K562 (cell line): ENCODE measurements around the gene SLC4A11. TPM values are rescaled to one million over a fixed set of nuclear protein-coding genes. Genes with fewer than 3 reads are reported as not detected.
A peak's percentile ranks its signal among the peaks of the same experiment; 100 is the strongest.

ENCODE experiments used
- CHD2 ChIP-seq: IDR thresholded peaks from 2 replicates; pipeline ENCODE4 v1.6.1; 2011; ENCODE audit warnings: low read depth, low read length
- DIDO1 ChIP-seq: fragments of 450-650 bp; IDR thresholded peaks from 2 replicates; pipeline ENCODE4 v1.6.1; 2016; ENCODE audit warnings: low read depth, missing biosample characterization, missing genetic modification characterization
- EZH2 ChIP-seq: IDR thresholded peaks from 2 replicates; pipeline ENCODE4 v1.6.1; 2012; ENCODE audit warnings: low read depth, mild to moderate bottlenecking, inconsistent platforms, low read length, borderline replicate concordance
- HMGN3 ChIP-seq: IDR thresholded peaks from 2 replicates; pipeline ENCODE4 v1.6.1; 2011; ENCODE audit warnings: borderline replicate concordance, low read depth, mild to moderate bottlenecking, mixed read lengths, low read length; ENCODE audit not compliant: insufficient read length; ENCODE audit errors: extremely low read depth
- HOXB6 ChIP-seq: fragments of 250-450 bp; sonication (Bioruptor Pico); IDR thresholded peaks from 2 replicates; pipeline ENCODE4 v1.5.1; 2022; ENCODE audit warnings: mild to moderate bottlenecking, borderline replicate concordance
- MAFG ChIP-seq: fragments of 450-650 bp; conservative IDR thresholded peaks from 2 replicates; pipeline ENCODE4 v1.6.1; 2016; ENCODE audit warnings: missing genetic modification characterization, missing compliant biosample characterization
- MECOM ChIP-seq: fragments of 250-450 bp; sonication (Bioruptor Pico); IDR thresholded peaks from 2 replicates; pipeline ENCODE4 v1.8.0; 2022; ENCODE audit warnings: inconsistent platforms
- NFE2 ChIP-seq: IDR thresholded peaks from 2 replicates; pipeline ENCODE4 v1.6.1; 2014; ENCODE audit warnings: antibody characterized with exemption, low read depth
- NR2F6 ChIP-seq: fragments of 450-650 bp; formaldehyde crosslinking; IDR thresholded peaks from 2 replicates; pipeline ENCODE4 v1.4.0; 2020; ENCODE audit warnings: mild to moderate bottlenecking
- NR4A1 ChIP-seq, 2 experiments: fragments of 250-450 bp in 1 of 2; fragments of 450-650 bp in 1 of 2; sonication (Bioruptor Pico) in 1 of 2; IDR thresholded peaks; 2 replicates each; pipeline versions ENCODE4 v1.4.0 to v1.6.1; 2016 to 2020; ENCODE audit warnings: mild to moderate bottlenecking in 2 of 2, missing compliant biosample characterization in 1 of 2, missing genetic modification characterization in 1 of 2, moderate library complexity in 1 of 2
- NRF1 ChIP-seq, 2 experiments: fragments of 450-650 bp; IDR thresholded peaks in 1 of 2; conservative IDR thresholded peaks in 1 of 2; 2 replicates each; pipeline ENCODE4 v1.6.1; 2014; ENCODE audit warnings: mild to moderate bottlenecking in 2 of 2
- PHF8 ChIP-seq: fragments of 200-600 bp; sonication (generic); IDR thresholded peaks from 2 replicates; pipeline ENCODE4 v1.6.1; 2012; ENCODE audit warnings: mixed run types, mild to moderate bottlenecking, inconsistent platforms, low read length, moderate library complexity, borderline replicate concordance
- RNF2 ChIP-seq: sonication (generic); IDR thresholded peaks from 2 replicates; pipeline ENCODE4 v1.6.1; 2016
- SNRNP70 ChIP-seq: fragments of 200-400 bp; formaldehyde crosslinking; optimal IDR thresholded peaks from 2 replicates; pipeline ENCODE3; 2017; ENCODE audit warnings: low read depth, low read length
- SRSF7 ChIP-seq: fragments of 200-400 bp; formaldehyde crosslinking; optimal IDR thresholded peaks from 2 replicates; pipeline ENCODE3; 2017; ENCODE audit warnings: mild to moderate bottlenecking, low read depth, low read length
- TAF1 ChIP-seq: IDR thresholded peaks from 2 replicates; pipeline ENCODE4 v1.6.1; 2011; ENCODE audit warnings: mild to moderate bottlenecking, low read length, moderate library complexity; ENCODE audit not compliant: insufficient read depth, control insufficient read depth, severe bottlenecking; ENCODE audit errors: extremely low read depth
- ZC3H11A ChIP-seq: IDR thresholded peaks from 2 replicates; pipeline ENCODE4 v1.6.1; 2012; ENCODE audit warnings: low read depth, low read length, improper control_type of control experiment
- ZFP36 ChIP-seq: fragments of 150-350 bp; IDR thresholded peaks from 2 replicates; pipeline ENCODE4 v1.6.1; 2018; ENCODE audit warnings: low read length, low read depth; ENCODE audit not compliant: partially characterized antibody
- ZNF121 ChIP-seq: sonication (generic); formaldehyde crosslinking; conservative IDR thresholded peaks from 2 replicates; pipeline ENCODE4 v1.8.0; 2022; ENCODE audit warnings: missing genetic modification reagents
- ZNF133 ChIP-seq: fragments of 250-450 bp; sonication (Bioruptor Pico); IDR thresholded peaks from 2 replicates; pipeline ENCODE4 v1.4.0; 2020; ENCODE audit warnings: mild to moderate bottlenecking
- ZNF174 ChIP-seq: fragments of 250-450 bp; sonication (Bioruptor Pico); IDR thresholded peaks from 2 replicates; pipeline ENCODE4 v1.4.0; 2020; ENCODE audit warnings: mild to moderate bottlenecking
- ZNF668 ChIP-seq: fragments of 250-450 bp; sonication (Bioruptor Pico); IDR thresholded peaks from 2 replicates; pipeline ENCODE4 v1.8.0; 2022; ENCODE audit warnings: mild to moderate bottlenecking, inconsistent platforms
- ZNF717 ChIP-seq: fragments of 250-450 bp; sonication (Bioruptor Pico); IDR thresholded peaks from 2 replicates; pipeline ENCODE4 v1.5.0; 2021
- polyA plus RNA-seq, 8 experiments: library from polyadenylated mRNA; depleted of rRNA in 4 of 8; stranded (reverse) in 5 of 8; unstranded in 3 of 8; fragments of >200 nt; fragmentation: Nextera tagmentation in 2 of 8; fragmentation: Illumina TruSeq in 1 of 8; extraction: Ambion mirVana in 2 of 8; extraction: Trizol in 1 of 8; gene quantifications; 2 replicates each; pipeline versions ENCODE4 v1.2.1 to v1.2.3, GENCODE V29; 2011 to 2014; ENCODE audit warnings: inconsistent platforms in 1 of 8, missing spikeins in 1 of 8
- total RNA-seq, 7 experiments: library from RNA; depleted of rRNA in 6 of 7; stranded (reverse); fragments of >200 nt in 6 of 7; fragmentation: Illumina TruSeq in 2 of 7; extraction: Trizol in 2 of 7; gene quantifications; 2 replicates each; pipeline versions ENCODE4 v1.2.1 to v1.2.3, GENCODE V29; 2011 to 2021; ENCODE audit warnings: low replicate concordance in 1 of 7
- TF ChIP-seq, protein P1 (sequence below): conservative IDR thresholded peaks from 2 replicates; pipeline ENCODE4 v1.6.1; 2011; ENCODE audit warnings: low read depth, mild to moderate bottlenecking, low read length; ENCODE audit not compliant: control insufficient read depth
- TF ChIP-seq, protein P2 (sequence below): fragments of 250-450 bp; sonication (Bioruptor Pico); IDR thresholded peaks from 2 replicates; pipeline ENCODE4 v1.8.0; 2021; ENCODE audit warnings: moderate library complexity, mild to moderate bottlenecking, inconsistent platforms
- TF ChIP-seq, protein P3 (sequence below): fragments of 450-650 bp; IDR thresholded peaks from 2 replicates; pipeline ENCODE4 v1.6.1; 2016; ENCODE audit warnings: antibody characterized with exemption
- TF ChIP-seq, protein P4 (sequence below): fragments of 250-450 bp; sonication (Bioruptor Pico); IDR thresholded peaks from 2 replicates; pipeline ENCODE4 v1.5.0; 2020; ENCODE audit warnings: mild to moderate bottlenecking

Gene SLC4A11
- total and polyA plus RNA-seq, 9 of the 15 experiments (the other 6 are each of a cell fraction or from before 2014, with no cell fraction given), result 0.10 to 2.0 (median 0.20) TPM

DNA sequence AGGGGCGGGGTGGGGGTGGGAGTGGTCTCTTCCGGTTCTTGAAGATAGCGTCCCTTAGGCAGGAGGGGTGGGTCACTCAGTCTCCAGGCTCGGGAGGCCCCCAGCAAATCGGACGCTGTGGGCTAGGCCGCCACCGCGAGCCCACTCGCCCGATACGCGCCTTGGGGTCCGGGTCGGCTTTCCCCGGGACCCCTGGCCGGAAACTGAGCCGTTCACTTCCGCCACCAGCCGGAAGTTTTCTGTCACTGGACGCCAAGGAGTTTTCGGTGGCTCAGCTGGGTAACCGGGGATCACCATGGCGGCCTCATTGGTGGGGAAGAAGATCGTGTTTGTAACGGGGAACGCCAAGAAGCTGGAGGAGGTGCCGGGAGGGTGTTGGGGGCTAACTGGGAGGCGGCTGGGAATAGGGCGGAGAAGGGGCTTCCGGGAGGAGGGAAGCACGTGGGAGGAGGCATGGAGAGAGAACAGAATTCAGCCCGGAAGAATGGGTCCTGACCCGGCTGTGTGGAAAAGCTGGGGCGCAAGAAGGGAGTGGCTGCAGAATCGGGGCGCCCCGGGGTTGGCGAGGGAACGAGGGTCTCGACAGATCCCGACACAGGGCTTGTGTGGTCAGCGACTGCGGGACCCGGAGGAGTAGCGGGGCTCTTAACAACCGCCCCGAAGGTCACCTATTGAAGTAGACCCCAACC is 29.6 kb downstream of the SLC4A11 start, which contains the start of gene ITPA (continued):
- TF ChIP-seq EZH2 (no peak), ZNF174 (CRISPR knock-in tag) (no peak), ZNF133 (CRISPR knock-in tag) (no peak), DIDO1 (tag) (no peak), HOXB6 (CRISPR knock-in tag) (no peak), PHF8 (peak; percentile 81; the same call in 1 of the 2 replicates), SNRNP70 (no peak), HMGN3 (no peak), RNF2 (no peak), ZNF121 (CRISPR knock-in tag) (no peak), ZNF717 (CRISPR knock-in tag) (no peak), ZNF668 (CRISPR knock-in tag) (no peak), NFE2 (no peak), ZC3H11A (no peak), NRF1 (conservative IDR thresholded peaks at IDR 0.05 in 1 of 2, IDR thresholded peaks at IDR 0.05 in 1 of 2) (no peak), MAFG (no peak), CHD2 (no peak), ZFP36 (no peak), NR4A1 (CRISPR knock-in tag; IDR thresholded peaks at IDR 0.05) (no peak), NR4A1 (tag; IDR thresholded peaks at IDR 0.05) (no peak), MECOM (CRISPR knock-in tag) (no peak), SRSF7 (no peak), NR2F6 (no peak), TAF1 (peak; percentile 53)
- TF ChIP-seq, protein P1, sequence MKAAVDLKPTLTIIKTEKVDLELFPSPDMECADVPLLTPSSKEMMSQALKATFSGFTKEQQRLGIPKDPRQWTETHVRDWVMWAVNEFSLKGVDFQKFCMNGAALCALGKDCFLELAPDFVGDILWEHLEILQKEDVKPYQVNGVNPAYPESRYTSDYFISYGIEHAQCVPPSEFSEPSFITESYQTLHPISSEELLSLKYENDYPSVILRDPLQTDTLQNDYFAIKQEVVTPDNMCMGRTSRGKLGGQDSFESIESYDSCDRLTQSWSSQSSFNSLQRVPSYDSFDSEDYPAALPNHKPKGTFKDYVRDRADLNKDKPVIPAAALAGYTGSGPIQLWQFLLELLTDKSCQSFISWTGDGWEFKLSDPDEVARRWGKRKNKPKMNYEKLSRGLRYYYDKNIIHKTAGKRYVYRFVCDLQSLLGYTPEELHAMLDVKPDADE, result no peak
- TF ChIP-seq, protein P2, sequence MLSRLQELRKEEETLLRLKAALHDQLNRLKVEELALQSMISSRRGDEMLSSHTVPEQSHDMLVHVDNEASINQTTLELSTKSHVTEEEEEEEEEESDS, result no peak
- TF ChIP-seq, protein P3, sequence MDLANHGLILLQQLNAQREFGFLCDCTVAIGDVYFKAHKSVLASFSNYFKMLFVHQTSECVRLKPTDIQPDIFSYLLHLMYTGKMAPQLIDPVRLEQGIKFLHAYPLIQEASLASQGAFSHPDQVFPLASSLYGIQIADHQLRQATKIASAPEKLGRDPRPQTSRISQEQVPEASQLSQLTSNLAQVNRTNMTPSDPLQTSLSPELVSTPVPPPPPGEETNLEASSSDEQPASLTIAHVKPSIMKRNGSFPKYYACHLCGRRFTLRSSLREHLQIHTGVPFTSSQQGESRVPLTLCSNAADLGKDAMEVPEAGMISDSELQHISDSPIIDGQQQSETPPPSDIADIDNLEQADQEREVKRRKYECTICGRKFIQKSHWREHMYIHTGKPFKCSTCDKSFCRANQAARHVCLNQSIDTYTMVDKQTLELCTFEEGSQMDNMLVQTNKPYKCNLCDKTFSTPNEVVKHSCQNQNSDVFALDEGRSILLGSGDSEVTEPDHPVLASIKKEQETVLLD, result no peak
- TF ChIP-seq, protein P4, sequence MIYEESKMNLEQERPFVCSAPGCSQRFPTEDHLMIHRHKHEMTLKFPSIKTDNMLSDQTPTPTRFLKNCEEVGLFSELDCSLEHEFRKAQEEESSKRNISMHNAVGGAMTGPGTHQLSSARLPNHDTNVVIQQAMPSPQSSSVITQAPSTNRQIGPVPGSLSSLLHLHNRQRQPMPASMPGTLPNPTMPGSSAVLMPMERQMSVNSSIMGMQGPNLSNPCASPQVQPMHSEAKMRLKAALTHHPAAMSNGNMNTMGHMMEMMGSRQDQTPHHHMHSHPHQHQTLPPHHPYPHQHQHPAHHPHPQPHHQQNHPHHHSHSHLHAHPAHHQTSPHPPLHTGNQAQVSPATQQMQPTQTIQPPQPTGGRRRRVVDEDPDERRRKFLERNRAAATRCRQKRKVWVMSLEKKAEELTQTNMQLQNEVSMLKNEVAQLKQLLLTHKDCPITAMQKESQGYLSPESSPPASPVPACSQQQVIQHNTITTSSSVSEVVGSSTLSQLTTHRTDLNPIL (CRISPR knock-in tag), result no peak
